ENCODE results near the gene NR4A2.
A peak's percentile ranks its signal among the peaks of the same experiment; 100 is the strongest.

- TF ChIP-seq CTCF (IDR thresholded peaks at IDR 0.05) (peak in 3 of 6 experiments; percentile 8 to 16 (median 14)), POLR2A (IDR thresholded peaks at IDR 0.05) (peak; percentile 85 to 87)
Observed at GRCh38 chr2:156342254-156343095, 10.0 kb upstream of the NR4A2 start.
